K562 (cell line): ENCODE results near the gene WDR47. TPM values are rescaled to one million over a fixed set of nuclear protein-coding genes. Genes with fewer than 3 reads are reported as not detected.
A peak's percentile ranks its signal among the peaks of the same experiment; 100 is the strongest.

ENCODE experiments used
- AFF1 ChIP-seq, 2 experiments: fragments of 450-650 bp; IDR thresholded peaks; 2 replicates each; pipeline ENCODE4 v1.6.1; 2018; ENCODE audit warnings: mild to moderate bottlenecking in 2 of 2, low read depth in 1 of 2; ENCODE audit not compliant: partially characterized antibody in 2 of 2
- ASH1L ChIP-seq: fragments of 450-650 bp; IDR thresholded peaks from 2 replicates; pipeline ENCODE4 v1.6.1; 2018; ENCODE audit warnings: borderline replicate concordance, mild to moderate bottlenecking, low read depth; ENCODE audit not compliant: partially characterized antibody
- ATF7 ChIP-seq: fragments of 450-650 bp; IDR thresholded peaks from 2 replicates; pipeline ENCODE4 v1.7.1; 2014; ENCODE audit warnings: mild to moderate bottlenecking, moderate library complexity
- GATAD2B ChIP-seq: fragments of 450-650 bp; IDR thresholded peaks from 2 replicates; pipeline ENCODE4 v1.6.1; 2017; ENCODE audit warnings: mild to moderate bottlenecking, borderline replicate concordance
- HDAC2 ChIP-seq: fragments of 450-650 bp; IDR thresholded peaks from 2 replicates; pipeline ENCODE4 v1.6.1; 2016; ENCODE audit warnings: mild to moderate bottlenecking
- MBD2 ChIP-seq: sonication (generic); IDR thresholded peaks from 2 replicates; pipeline ENCODE4 v1.6.1; 2016; ENCODE audit warnings: low read depth, borderline replicate concordance
- MECOM ChIP-seq: fragments of 250-450 bp; sonication (Bioruptor Pico); IDR thresholded peaks from 2 replicates; pipeline ENCODE4 v1.8.0; 2022; ENCODE audit warnings: inconsistent platforms
- RBM39 ChIP-seq: fragments of 200-400 bp; formaldehyde crosslinking; optimal IDR thresholded peaks from 2 replicates; pipeline ENCODE3; 2018; ENCODE audit warnings: low read depth, low read length
- SIN3A ChIP-seq, 2 experiments: fragments of 150-350 bp in 1 of 2; IDR thresholded peaks; 2 replicates each; pipeline ENCODE4 v1.6.1; 2011 to 2016; ENCODE audit warnings: borderline replicate concordance in 2 of 2, low read depth in 2 of 2, low read length in 2 of 2, mild to moderate bottlenecking in 2 of 2, moderate library complexity in 2 of 2; ENCODE audit not compliant: control insufficient read depth in 1 of 2
- SMARCE1 ChIP-seq: fragments of 450-650 bp; IDR thresholded peaks from 2 replicates; pipeline ENCODE4 v1.7.1; 2016; ENCODE audit warnings: mild to moderate bottlenecking
- SRSF3 ChIP-seq: fragments of 200-400 bp; formaldehyde crosslinking; IDR thresholded peaks from 2 replicates; pipeline ENCODE4 v1.6.1; 2016; ENCODE audit warnings: mild to moderate bottlenecking, low read length, moderate library complexity; ENCODE audit not compliant: insufficient read depth
- TRIM24 ChIP-seq, 2 experiments: fragments of 450-650 bp; IDR thresholded peaks; 2 replicates each; pipeline ENCODE4 v1.6.1; 2016
- ZNF764 ChIP-seq: fragments of 250-450 bp; sonication (Bioruptor Pico); IDR thresholded peaks from 2 replicates; pipeline ENCODE4 v1.4.0; 2020; ENCODE audit warnings: low read depth, mild to moderate bottlenecking, moderate library complexity
- polyA plus RNA-seq, 8 experiments: library from polyadenylated mRNA; depleted of rRNA in 4 of 8; stranded (reverse) in 5 of 8; unstranded in 3 of 8; fragments of >200 nt; fragmentation: Nextera tagmentation in 2 of 8; fragmentation: Illumina TruSeq in 1 of 8; extraction: Ambion mirVana in 2 of 8; extraction: Trizol in 1 of 8; gene quantifications; 2 replicates each; pipeline versions ENCODE4 v1.2.1 to v1.2.3, GENCODE V29; 2011 to 2014; ENCODE audit warnings: inconsistent platforms in 1 of 8, missing spikeins in 1 of 8
- total RNA-seq, 7 experiments: library from RNA; depleted of rRNA in 6 of 7; stranded (reverse); fragments of >200 nt in 6 of 7; fragmentation: Illumina TruSeq in 2 of 7; extraction: Trizol in 2 of 7; gene quantifications; 2 replicates each; pipeline versions ENCODE4 v1.2.1 to v1.2.3, GENCODE V29; 2011 to 2021; ENCODE audit warnings: low replicate concordance in 1 of 7
- TF ChIP-seq, protein P1 (sequence below): fragments of 450-650 bp; formaldehyde crosslinking; IDR thresholded peaks from 2 replicates; pipeline ENCODE4 v1.4.0; 2022; ENCODE audit warnings: missing genetic modification characterization
- TF ChIP-seq, protein P2 (sequence below): fragments of 450-650 bp; IDR thresholded peaks from 2 replicates; pipeline ENCODE4 v1.6.1; 2016
- TF ChIP-seq, protein P3 (sequence below), 2 experiments: fragments of 450-650 bp; conservative IDR thresholded peaks; 2 replicates each; pipeline ENCODE4 v1.6.1; 2017; ENCODE audit warnings: mild to moderate bottlenecking in 2 of 2, moderate library complexity in 2 of 2

WDR47 gene
- total and polyA plus RNA-seq, 9 of the 15 experiments (the other 6 are each of a cell fraction or from before 2014, with no cell fraction given): 1.3 to 10.1 (median 4.9) TPM

GRCh38 chr1:109089242-109090015 lies 47.5 kb upstream of the WDR47 start (continued):
- TF ChIP-seq, protein P1, sequence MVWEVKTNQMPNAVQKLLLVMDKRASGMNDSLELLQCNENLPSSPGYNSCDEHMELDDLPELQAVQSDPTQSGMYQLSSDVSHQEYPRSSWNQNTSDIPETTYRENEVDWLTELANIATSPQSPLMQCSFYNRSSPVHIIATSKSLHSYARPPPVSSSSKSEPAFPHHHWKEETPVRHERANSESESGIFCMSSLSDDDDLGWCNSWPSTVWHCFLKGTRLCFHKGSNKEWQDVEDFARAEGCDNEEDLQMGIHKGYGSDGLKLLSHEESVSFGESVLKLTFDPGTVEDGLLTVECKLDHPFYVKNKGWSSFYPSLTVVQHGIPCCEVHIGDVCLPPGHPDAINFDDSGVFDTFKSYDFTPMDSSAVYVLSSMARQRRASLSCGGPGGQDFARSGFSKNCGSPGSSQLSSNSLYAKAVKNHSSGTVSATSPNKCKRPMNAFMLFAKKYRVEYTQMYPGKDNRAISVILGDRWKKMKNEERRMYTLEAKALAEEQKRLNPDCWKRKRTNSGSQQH (CRISPR knock-in tag): peak; percentile 66; the same call in 1 of the 2 replicates
- no peak for TF ChIP-seq SIN3A (IDR thresholded peaks at IDR 0.05; ENCODE audit: borderline replicate concordance in 2 of 2, control insufficient read depth in 1 of 2, low read depth in 2 of 2, low read length in 2 of 2)
- peak; percentile 58; the same call in 1 of the 2 replicates for TF ChIP-seq ATF7
- no peak for TF ChIP-seq HDAC2
- TF ChIP-seq, protein P2, sequence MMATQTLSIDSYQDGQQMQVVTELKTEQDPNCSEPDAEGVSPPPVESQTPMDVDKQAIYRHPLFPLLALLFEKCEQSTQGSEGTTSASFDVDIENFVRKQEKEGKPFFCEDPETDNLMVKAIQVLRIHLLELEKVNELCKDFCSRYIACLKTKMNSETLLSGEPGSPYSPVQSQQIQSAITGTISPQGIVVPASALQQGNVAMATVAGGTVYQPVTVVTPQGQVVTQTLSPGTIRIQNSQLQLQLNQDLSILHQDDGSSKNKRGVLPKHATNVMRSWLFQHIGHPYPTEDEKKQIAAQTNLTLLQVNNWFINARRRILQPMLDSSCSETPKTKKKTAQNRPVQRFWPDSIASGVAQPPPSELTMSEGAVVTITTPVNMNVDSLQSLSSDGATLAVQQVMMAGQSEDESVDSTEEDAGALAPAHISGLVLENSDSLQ: peak; percentile 52
- TF ChIP-seq MBD2: 0 out of 2 replicates have a peak, but pooled peaks have one; percentile 21
- TF ChIP-seq, protein P3, sequence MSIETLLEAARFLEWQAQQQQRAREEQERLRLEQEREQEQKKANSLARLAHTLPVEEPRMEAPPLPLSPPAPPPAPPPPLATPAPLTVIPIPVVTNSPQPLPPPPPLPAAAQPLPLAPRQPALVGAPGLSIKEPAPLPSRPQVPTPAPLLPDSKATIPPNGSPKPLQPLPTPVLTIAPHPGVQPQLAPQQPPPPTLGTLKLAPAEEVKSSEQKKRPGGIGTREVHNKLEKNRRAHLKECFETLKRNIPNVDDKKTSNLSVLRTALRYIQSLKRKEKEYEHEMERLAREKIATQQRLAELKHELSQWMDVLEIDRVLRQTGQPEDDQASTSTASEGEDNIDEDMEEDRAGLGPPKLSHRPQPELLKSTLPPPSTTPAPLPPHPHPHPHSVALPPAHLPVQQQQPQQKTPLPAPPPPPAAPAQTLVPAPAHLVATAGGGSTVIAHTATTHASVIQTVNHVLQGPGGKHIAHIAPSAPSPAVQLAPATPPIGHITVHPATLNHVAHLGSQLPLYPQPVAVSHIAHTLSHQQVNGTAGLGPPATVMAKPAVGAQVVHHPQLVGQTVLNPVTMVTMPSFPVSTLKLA (conservative IDR thresholded peaks at IDR 0.05): peak; percentile 26 to 60; a peak in 2 of 4 replicates
- no peak for TF ChIP-seq RBM39
- peak in 1 of 2 experiments; percentile 17 for TF ChIP-seq AFF1 (IDR thresholded peaks at IDR 0.05; ENCODE audit: low read depth in 1 of 2, partially characterized antibody in 2 of 2)
- peak; percentile 62; the same call in 1 of the 2 replicates for TF ChIP-seq MECOM (CRISPR knock-in tag)
- TF ChIP-seq TRIM24 (IDR thresholded peaks at IDR 0.05): 0 out of 4 replicates have a peak, but pooled peaks of 1 of the 2 experiments have one; percentile 38
- TF ChIP-seq ZNF764 (CRISPR knock-in tag): no peak; the same call in 1 of the 2 replicates
- TF ChIP-seq ASH1L: no peak
- TF ChIP-seq SRSF3: no peak
- TF ChIP-seq SMARCE1: 0 out of 2 replicates have a peak, but pooled peaks have one; percentile 12
- TF ChIP-seq GATAD2B: no peak
